Stimulated activated CD4-positive, alpha-beta T cell treated with anti-CD3 and anti-CD28 coated beads, Interleukin-1b, Interleukin-23, amount 100 ng/mL, for 48 hours (primary cell): ENCODE measurements around the gene PCDHGB3.
"Not testable (repeated sequence)": the region's sequence is repeated elsewhere in the genome, so short reads cannot be mapped to it uniquely, and the experiment has no call there.

Experiments
- DNase-seq: peaks from one replicate; pipeline ENCODE4 v3.0.0-alpha.2; 2020

Gene PCDHGB3

GRCh38 chr5:141369994-141370848 is at the start of gene PCDHGB3:
Gene PCDHGB3 (plus strand): TSS chr5:141370242. CDS start chr5:141370395, 153 bp downstream.
- peak; percentile 25 for DNase-seq

- no peak for DNase-seq
Observed at GRCh38 chr5:141322261-141322660, 47.8 kb upstream of the PCDHGB3 start.

GRCh38 chr5:141326088-141326854 is 43.8 kb upstream of the PCDHGB3 start:
- DNase-seq: peak; percentile 71

GRCh38 chr5:141328231-141328630 is 41.8 kb upstream of the PCDHGB3 start:
- DNase-seq: no peak

- no peak for DNase-seq
Observed at GRCh38 chr5:141330299-141331080, 39.6 kb upstream of the PCDHGB3 start, which contains the start of gene PCDHGA1. Gene PCDHGA1 (plus strand): TSS chr5:141330514.

GRCh38 chr5:141332571-141332970 is 37.5 kb upstream of the PCDHGB3 start:
- DNase-seq: not testable (repeated sequence)

- DNase-seq: no peak
Observed at GRCh38 chr5:141338538-141339306, 31.3 kb upstream of the PCDHGB3 start, which contains the start of gene PCDHGA2. Gene PCDHGA2 (plus strand): TSS chr5:141338760.

- not testable (repeated sequence) for DNase-seq
Observed at GRCh38 chr5:141340781-141341354, 29.2 kb upstream of the PCDHGB3 start.

- no peak for DNase-seq
Observed at GRCh38 chr5:141342773-141343172, 27.3 kb upstream of the PCDHGB3 start.

GRCh38 chr5:141343242-141343952 is 26.6 kb upstream of the PCDHGB3 start, which contains the start of gene PCDHGA3:
Gene PCDHGA3 (plus strand): TSS chr5:141343829. CDS start chr5:141344034, 205 bp downstream.
- no peak for DNase-seq

GRCh38 chr5:141343953-141344463 is 26.0 kb upstream of the PCDHGB3 start:
- no peak for DNase-seq

- DNase-seq: no peak
Observed at GRCh38 chr5:141345327-141345726, 24.7 kb upstream of the PCDHGB3 start.

- DNase-seq: not testable (repeated sequence)
Observed at GRCh38 chr5:141346017-141346416, 24.0 kb upstream of the PCDHGB3 start.

GRCh38 chr5:141349917-141350619 is 20.0 kb upstream of the PCDHGB3 start, which contains the start of gene PCDHGB1:
Gene PCDHGB1 (plus strand): TSS chr5:141350099. CDS start chr5:141350261, 162 bp downstream.
- peak; percentile 35 for DNase-seq

GRCh38 chr5:141351591-141351990 is 18.5 kb upstream of the PCDHGB3 start:
- no peak for DNase-seq

- DNase-seq: no peak
Observed at GRCh38 chr5:141354900-141355469, 15.1 kb upstream of the PCDHGB3 start, which contains the start of gene PCDHGA4. Gene PCDHGA4 (plus strand): TSS chr5:141355021. CDS start chr5:141355108, 87 bp downstream.

GRCh38 chr5:141355641-141356040 is 14.4 kb upstream of the PCDHGB3 start:
- no peak for DNase-seq

GRCh38 chr5:141356133-141356532 is 13.9 kb upstream of the PCDHGB3 start:
- no peak for DNase-seq

- DNase-seq: no peak
Observed at GRCh38 chr5:141356950-141357349, 13.1 kb upstream of the PCDHGB3 start.
